Measurements from ENCODE around the gene LMCD1.

LMCD1 gene

GRCh38 chr3:8485141-8485870, 16.3 kb upstream of the LMCD1 start:
- DNase-seq: no peak

- DNase-seq: no peak
Measured at GRCh38 chr3:8485943-8486342, 15.7 kb upstream of the LMCD1 start.

- DNase-seq: no peak
Measured at GRCh38 chr3:8486434-8486833, 15.2 kb upstream of the LMCD1 start.

GRCh38 chr3:8486936-8487335, 14.7 kb upstream of the LMCD1 start:
- no peak for DNase-seq

GRCh38 chr3:8488411-8488810, 13.2 kb upstream of the LMCD1 start:
- DNase-seq: no peak

GRCh38 chr3:8488877-8489276, 12.7 kb upstream of the LMCD1 start:
- no peak for DNase-seq

GRCh38 chr3:8489278-8489792, 12.3 kb upstream of the LMCD1 start:
- DNase-seq: no peak

GRCh38 chr3:8490079-8490552, 11.5 kb upstream of the LMCD1 start:
- DNase-seq: peak; percentile 9

- DNase-seq: no peak
Measured at GRCh38 chr3:8491271-8492144, 10.1 kb upstream of the LMCD1 start.

GRCh38 chr3:8492744-8493511, 8.7 kb upstream of the LMCD1 start:
- DNase-seq: no peak

- DNase-seq: no peak
Measured at GRCh38 chr3:8493744-8494143, 7.9 kb upstream of the LMCD1 start.

- no peak for DNase-seq
Measured at GRCh38 chr3:8494327-8494726, 7.3 kb upstream of the LMCD1 start.

- no peak for DNase-seq
Measured at GRCh38 chr3:8497582-8497981, 4.0 kb upstream of the LMCD1 start.

- DNase-seq: peak; percentile 32
Measured at GRCh38 chr3:8499181-8499611, 2.4 kb upstream of the LMCD1 start.

GRCh38 chr3:8500319-8500988, 1.2 kb upstream of the LMCD1 start:
- no peak for DNase-seq

GRCh38 chr3:8500989-8501370, 643 bp upstream of the LMCD1 start:
- no peak for DNase-seq

GRCh38 chr3:8503461-8503860, 1.8 kb downstream of the LMCD1 start:
- DNase-seq: no peak

GRCh38 chr3:8503871-8504610, 2.4 kb downstream of the LMCD1 start:
- DNase-seq: no peak

GRCh38 chr3:8504611-8504973, 3.0 kb downstream of the LMCD1 start:
- no peak for DNase-seq

- peak; percentile 78 for DNase-seq
Measured at GRCh38 chr3:8505621-8506020, 4.0 kb downstream of the LMCD1 start.

- no peak for DNase-seq
Measured at GRCh38 chr3:8506571-8507061, 5.0 kb downstream of the LMCD1 start.

GRCh38 chr3:8507496-8507895, 5.9 kb downstream of the LMCD1 start:
- DNase-seq: no peak

All from NCI-H1092 treated with DMSO at 0.1 percent for 48 hours (cell line).